CD14-positive monocyte (primary cell): ENCODE measurements around the gene AGBL1. TPM values are rescaled to one million over a fixed set of nuclear protein-coding genes. Genes with fewer than 3 reads are reported as not detected.

Source experiments
- DNase-seq, 3 donors: peaks; one replicate each; pipeline ENCODE4 v3.0.0-alpha.2; 2011 to 2022
- H2AFZ ChIP-seq: 2 replicates; pipeline ENCODE4 v1.6.0; 2012; ENCODE audit warnings: mild to moderate bottlenecking, low read depth, low read length, inconsistent platforms; ENCODE audit not compliant: insufficient read depth, poor library complexity, severe bottlenecking
- H3K27ac ChIP-seq, 2 donors: 1 replicate in 1 of 2; 2 replicates in 1 of 2; pipeline ENCODE4 v1.5.1; 2012 to 2013; ENCODE audit warnings: low read length in 2 of 2, control low read depth in 1 of 2, inconsistent platforms in 1 of 2, low read depth in 1 of 2, mild to moderate bottlenecking in 1 of 2
- H3K27me3 ChIP-seq, 2 donors: one replicate each; pipeline versions ENCODE4 v1.6.0 to v1.6.1; 2011 to 2013; ENCODE audit warnings: low read length in 2 of 2; ENCODE audit not compliant: control insufficient read depth in 2 of 2, insufficient read depth in 2 of 2
- H3K36me3 ChIP-seq, 2 donors: replicated peaks in 1 of 2; 1 replicate in 1 of 2; 2 replicates in 1 of 2; pipeline versions ENCODE4 v1.5.1 to v1.6.1; 2012 to 2013; ENCODE audit warnings: low read length in 2 of 2, control low read depth in 1 of 2, inconsistent platforms in 1 of 2, mild to moderate bottlenecking in 1 of 2; ENCODE audit not compliant: insufficient read depth in 2 of 2, control insufficient read depth in 1 of 2
- H3K4me1 ChIP-seq, 2 donors: 1 replicate in 1 of 2; 2 replicates in 1 of 2; pipeline versions ENCODE4 v1.5.1 to v1.6.1; 2012 to 2013; ENCODE audit warnings: low read length in 2 of 2, control low read depth in 1 of 2, inconsistent platforms in 1 of 2, mild to moderate bottlenecking in 1 of 2, moderate library complexity in 1 of 2; ENCODE audit not compliant: insufficient read depth in 2 of 2, control insufficient read depth in 1 of 2
- H3K4me2 ChIP-seq: replicated peaks from 2 replicates; pipeline ENCODE3; 2012; ENCODE audit warnings: low read length, moderate library complexity, mild to moderate bottlenecking; ENCODE audit not compliant: poor library complexity, severe bottlenecking; ENCODE audit errors: extremely low read depth
- H3K4me3 ChIP-seq, 3 experiments: fragments of 200-600 bp in 1 of 3; sonication (generic) in 1 of 3; replicated peaks in 1 of 3; 1 replicate in 2 of 3; 2 replicates in 1 of 3; pipeline ENCODE4 v1.5.1; 2011 to 2013; ENCODE audit warnings: low read length in 3 of 3, mild to moderate bottlenecking in 3 of 3, control low read depth in 2 of 3, low read depth in 2 of 3, inconsistent platforms in 1 of 3, moderate library complexity in 1 of 3
- H3K79me2 ChIP-seq: 2 replicates; pipeline ENCODE4 v1.6.0; 2012; ENCODE audit warnings: mild to moderate bottlenecking, control low read depth, inconsistent platforms, low read length, moderate library complexity; ENCODE audit not compliant: insufficient read depth
- H3K9ac ChIP-seq: 2 replicates; pipeline ENCODE4 v1.6.0; 2017; ENCODE audit warnings: low read length, mild to moderate bottlenecking; ENCODE audit not compliant: insufficient read depth, poor library complexity, severe bottlenecking
- H3K9me3 ChIP-seq, 2 donors: replicated peaks in 1 of 2; 1 replicate in 1 of 2; 2 replicates in 1 of 2; pipeline versions ENCODE4 v1.5.1 to v1.6.1; 2012 to 2013; ENCODE audit warnings: low read length in 2 of 2, control low read depth in 1 of 2; ENCODE audit not compliant: control insufficient read depth in 1 of 2, insufficient read depth in 1 of 2
- H4K20me1 ChIP-seq: 2 replicates; pipeline ENCODE4 v1.6.0; 2012; ENCODE audit warnings: mild to moderate bottlenecking, low read length, control low read depth, moderate library complexity; ENCODE audit not compliant: insufficient read depth
- H3K27ac Mint-ChIP-seq, 7 donors: one replicate each; pipeline ENCODE4 v1.8.0; 2020; ENCODE audit warnings: mild to moderate bottlenecking in 7 of 7, mixed read lengths in 7 of 7, moderate library complexity in 6 of 7, inconsistent platforms in 2 of 7
- H3K27me3 Mint-ChIP-seq, 3 donors: one replicate each; pipeline ENCODE4 v1.8.0; 2021 to 2022; ENCODE audit warnings: low read depth in 3 of 3, mild to moderate bottlenecking in 3 of 3, mixed read lengths in 3 of 3, moderate library complexity in 3 of 3, inconsistent platforms in 1 of 3
- H3K36me3 Mint-ChIP-seq, 2 donors: one replicate each; pipeline ENCODE4 v1.8.0; 2020; ENCODE audit warnings: mixed read lengths in 2 of 2, inconsistent platforms in 1 of 2, mild to moderate bottlenecking in 1 of 2
- H3K4me1 Mint-ChIP-seq: one replicate; pipeline ENCODE4 v1.8.0; 2020; ENCODE audit warnings: mild to moderate bottlenecking, mixed read lengths
- H3K4me3 Mint-ChIP-seq, 2 donors: one replicate each; pipeline ENCODE4 v1.8.0; 2020; ENCODE audit warnings: mild to moderate bottlenecking in 2 of 2, mixed read lengths in 2 of 2, moderate library complexity in 1 of 2
- H3K9me3 Mint-ChIP-seq, 7 donors: one replicate each; pipeline ENCODE4 v1.8.0; 2020 to 2022; ENCODE audit warnings: mixed read lengths in 7 of 7, mild to moderate bottlenecking in 6 of 7, moderate library complexity in 6 of 7, inconsistent platforms in 2 of 7
- CTCF ChIP-seq: fragments of 200-600 bp; IDR thresholded peaks from one replicate; pipeline ENCODE4 v1.8.0; 2022; ENCODE audit warnings: antibody characterized with exemption, mild to moderate bottlenecking
- WGBS: methylation state at CpG from one replicate; pipeline ENCODE4 v1.1.5; 2013; ENCODE audit warnings: missing lambda C conversion rate; ENCODE audit not compliant: insufficient coverage; 5-methylcytosine and 5-hydroxymethylcytosine counted together
- intact Hi-C, 2 donors: fragments of 100-400 bp; cut with micrococcal nuclease; formaldehyde crosslinking; loops; one replicate each; pipeline versions ENCODE4 v1.15.0 to v1.15.1; 2023
- polyA plus RNA-seq, 3 donors: library from polyadenylated mRNA; depleted of rRNA in 1 of 3; unstranded in 2 of 3; stranded (reverse) in 1 of 3; fragments of 300-500 nt in 2 of 3; fragments of >200 nt in 1 of 3; fragmentation: Illumina TruSeq in 2 of 3; gene quantifications; 1 replicate in 2 of 3; 2 replicates in 1 of 3; pipeline ENCODE4 v1.2.3, GENCODE V29; 2012 to 2021

Gene AGBL1
- polyA plus RNA-seq, 3 donors = not detected

- intact Hi-C loops = no loop called here
- H3K4me1 ChIP-seq = no peaks in the 10 kb centered on the region
- H3K4me2 ChIP-seq = no peak overlapping the region
- H3K36me3 ChIP-seq = no peaks in the 10 kb centered on the region
- no peak overlapping the region for H3K27ac ChIP-seq
- no peak for DNase-seq
- H3K27me3 Mint-ChIP-seq = peaks cover 0 to 2% (median 0%) of the 10 kb centered on the region in 3 donors
- H3K9me3 ChIP-seq = no peaks in the 10 kb centered on the region
- H4K20me1 ChIP-seq = no peaks in the 10 kb centered on the region
- no peak overlapping the region for H3K4me3 Mint-ChIP-seq
- no CpG with 5 or more reads among the region's 3 CpGs for WGBS
- H2AFZ ChIP-seq = no peak overlapping the region
- H3K36me3 Mint-ChIP-seq = no peaks in the 10 kb centered on the region
- H3K27ac Mint-ChIP-seq = no peak overlapping the region
- no peak overlapping the region for H3K4me3 ChIP-seq
- H3K79me2 ChIP-seq = no peaks in the 10 kb centered on the region
- no peak overlapping the region for H3K9ac ChIP-seq
- TF ChIP-seq CTCF = no peak
- no peaks in the 10 kb centered on the region for H3K4me1 Mint-ChIP-seq
- H3K9me3 Mint-ChIP-seq = peaks cover 0 to 4% (median 3%) of the 10 kb centered on the region in 7 donors
- no peaks in the 10 kb centered on the region for H3K27me3 ChIP-seq
Observed at GRCh38 chr15:86875067-86875466, 795.4 kb downstream of the AGBL1 start.

- peak overlapping the region in 1 of 7 donors; percentile 54 for H3K27ac Mint-ChIP-seq
- no peak overlapping the region for H2AFZ ChIP-seq
- no peak overlapping the region for H3K4me3 Mint-ChIP-seq
- no peak overlapping the region for H3K27ac ChIP-seq
- intact Hi-C loops = no loop called here
- H3K9ac ChIP-seq = no peak overlapping the region
- no peaks in the 10 kb centered on the region for H4K20me1 ChIP-seq
- H3K4me2 ChIP-seq = no peak overlapping the region
- no peaks in the 10 kb centered on the region for H3K4me1 ChIP-seq
- DNase-seq = no peak
- H3K79me2 ChIP-seq = no peaks in the 10 kb centered on the region
- peaks cover 0 to 2% (median 0%) of the 10 kb centered on the region in 3 donors for H3K27me3 Mint-ChIP-seq
- H3K4me3 ChIP-seq = no peak overlapping the region
- H3K9me3 ChIP-seq = no peaks in the 10 kb centered on the region
- H3K9me3 Mint-ChIP-seq = peaks cover 0 to 5% (median 4%) of the 10 kb centered on the region in 7 donors
- no peaks in the 10 kb centered on the region for H3K27me3 ChIP-seq
- H3K4me1 Mint-ChIP-seq = no peaks in the 10 kb centered on the region
- WGBS = no CpG with 5 or more reads among the region's 4 CpGs
- no peaks in the 10 kb centered on the region for H3K36me3 Mint-ChIP-seq
- no peak for TF ChIP-seq CTCF
- no peaks in the 10 kb centered on the region for H3K36me3 ChIP-seq
Observed at GRCh38 chr15:86876387-86876944, 796.8 kb downstream of the AGBL1 start.
